ENCODE data around the gene MCU. TPM values are rescaled to one million over a fixed set of nuclear protein-coding genes. Genes with fewer than 3 reads are reported as not detected.
"Not testable (repeated sequence)": the region's sequence is repeated elsewhere in the genome, so short reads cannot be mapped to it uniquely, and the experiment has no call there.

Gene MCU
- total RNA-seq, 1 donor from 2014 or later = 20.3 TPM

DNA sequence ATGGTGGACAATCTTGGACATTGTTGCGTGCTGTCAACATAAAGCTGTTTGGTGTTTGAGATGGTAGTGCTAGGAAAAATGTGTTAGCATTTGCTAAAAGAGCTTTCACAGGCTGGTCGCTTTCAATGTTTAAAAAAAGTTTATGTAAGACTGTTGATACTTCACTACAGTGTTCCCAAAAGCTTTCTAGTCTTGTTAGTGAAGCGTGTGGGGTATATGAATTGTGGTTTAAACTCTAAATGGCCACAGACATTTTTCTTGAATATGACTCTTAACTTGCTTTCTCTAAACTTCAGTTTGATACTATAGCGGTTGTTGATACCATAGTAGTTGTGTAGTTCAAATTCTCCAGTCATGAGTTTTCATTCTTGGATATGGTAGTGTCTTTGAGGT is 44.9 kb downstream of the MCU start:
- intact Hi-C loops (cut with micrococcal nuclease) = no loop called here
- Histone ChIP-seq H3K4me1 (peaks cover 68% of the 10 kb centered on the region), H3K27me3 (ENCODE audit: low read depth) (no peaks in the 10 kb centered on the region), H3K36me3 (no peaks in the 10 kb centered on the region), H3K4me3 (no peak overlapping the region), H3K9me3 (replicated peaks) (no peaks in the 10 kb centered on the region), H3K27ac (replicated peaks) (peak overlapping the region; percentile 73)
- DNase-seq = no peak
- TF ChIP-seq, protein P1, sequence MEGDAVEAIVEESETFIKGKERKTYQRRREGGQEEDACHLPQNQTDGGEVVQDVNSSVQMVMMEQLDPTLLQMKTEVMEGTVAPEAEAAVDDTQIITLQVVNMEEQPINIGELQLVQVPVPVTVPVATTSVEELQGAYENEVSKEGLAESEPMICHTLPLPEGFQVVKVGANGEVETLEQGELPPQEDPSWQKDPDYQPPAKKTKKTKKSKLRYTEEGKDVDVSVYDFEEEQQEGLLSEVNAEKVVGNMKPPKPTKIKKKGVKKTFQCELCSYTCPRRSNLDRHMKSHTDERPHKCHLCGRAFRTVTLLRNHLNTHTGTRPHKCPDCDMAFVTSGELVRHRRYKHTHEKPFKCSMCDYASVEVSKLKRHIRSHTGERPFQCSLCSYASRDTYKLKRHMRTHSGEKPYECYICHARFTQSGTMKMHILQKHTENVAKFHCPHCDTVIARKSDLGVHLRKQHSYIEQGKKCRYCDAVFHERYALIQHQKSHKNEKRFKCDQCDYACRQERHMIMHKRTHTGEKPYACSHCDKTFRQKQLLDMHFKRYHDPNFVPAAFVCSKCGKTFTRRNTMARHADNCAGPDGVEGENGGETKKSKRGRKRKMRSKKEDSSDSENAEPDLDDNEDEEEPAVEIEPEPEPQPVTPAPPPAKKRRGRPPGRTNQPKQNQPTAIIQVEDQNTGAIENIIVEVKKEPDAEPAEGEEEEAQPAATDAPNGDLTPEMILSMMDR (IDR thresholded peaks at IDR 0.05; ENCODE audit: borderline replicate concordance) = no peak

GRCh38 chr10:72737357-72737756 is 45.4 kb downstream of the MCU start:
- H3K36me3 ChIP-seq; H3K4me3 ChIP-seq; H3K27me3 ChIP-seq (ENCODE audit: low read depth); H3K9me3 ChIP-seq (replicated peaks); DNase-seq; intact Hi-C loops (cut with micrococcal nuclease): not testable (repeated sequence)
- Histone ChIP-seq H3K4me1 (peaks cover 68% of the 10 kb centered on the region), H3K27ac (replicated peaks) (peak overlapping the region; percentile 73)

- peaks cover 68% of the 10 kb centered on the region for H3K4me1 ChIP-seq
- intact Hi-C loops (cut with micrococcal nuclease) = no loop called here
Observed at GRCh38 chr10:72738486-72738885, 46.5 kb downstream of the MCU start.

GRCh38 chr10:72740528-72740927 is 48.6 kb downstream of the MCU start:
- peak; percentile 32 for DNase-seq
- Histone ChIP-seq H3K9me3 (replicated peaks) (no peaks in the 10 kb centered on the region), H3K36me3 (no peaks in the 10 kb centered on the region), H3K27me3 (ENCODE audit: low read depth) (no peaks in the 10 kb centered on the region), H3K4me3 (no peak overlapping the region), H3K4me1 (peaks cover 72% of the 10 kb centered on the region), H3K27ac (replicated peaks) (peak overlapping the region; percentile 24)
- intact Hi-C loops (cut with micrococcal nuclease) = no loop called here
- TF ChIP-seq, protein P1 (IDR thresholded peaks at IDR 0.05; ENCODE audit: borderline replicate concordance) = no peak

More at GRCh38 chr10:72738486-72738885, 46.5 kb downstream of the MCU start:
- no peak for DNase-seq
- Histone ChIP-seq H3K36me3 (no peaks in the 10 kb centered on the region), H3K27me3 (ENCODE audit: low read depth) (no peaks in the 10 kb centered on the region), H3K27ac (replicated peaks) (peak overlapping the region; percentile 73), H3K9me3 (replicated peaks) (no peaks in the 10 kb centered on the region), H3K4me3 (peak overlapping the region; percentile 22)
- TF ChIP-seq, protein P1 (IDR thresholded peaks at IDR 0.05; ENCODE audit: borderline replicate concordance) = no peak

DNA sequence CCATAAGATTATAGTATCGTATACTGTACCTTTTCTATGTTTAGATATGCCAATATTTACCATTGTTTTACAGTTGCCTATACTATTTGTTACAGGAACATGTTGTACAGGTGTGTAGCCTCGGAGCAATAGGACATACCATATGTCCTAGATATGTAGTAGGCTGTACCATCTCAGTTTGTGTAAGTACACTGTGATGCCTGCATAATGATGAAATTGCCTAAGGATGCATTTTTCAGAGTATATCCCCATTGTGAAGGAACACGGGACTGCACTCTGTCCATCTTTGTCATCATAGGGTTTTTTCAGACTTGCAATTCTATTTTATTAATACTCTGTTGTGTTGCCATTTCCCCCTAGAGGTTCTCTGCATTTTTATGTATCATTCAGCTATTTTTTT is 50.1 kb downstream of the MCU start:
- H3K27ac ChIP-seq (replicated peaks) = no peak overlapping the region

GRCh38 chr10:72742797-72743196 is 50.9 kb downstream of the MCU start:
- Histone ChIP-seq H3K9me3 (replicated peaks) (no peaks in the 10 kb centered on the region), H3K36me3 (no peaks in the 10 kb centered on the region), H3K27ac (replicated peaks) (no peak overlapping the region), H3K4me1 (peaks cover 67% of the 10 kb centered on the region), H3K27me3 (ENCODE audit: low read depth) (no peaks in the 10 kb centered on the region), H3K4me3 (no peak overlapping the region)
- TF ChIP-seq, protein P1 (IDR thresholded peaks at IDR 0.05; ENCODE audit: borderline replicate concordance) = no peak
- intact Hi-C loops (cut with micrococcal nuclease) = no loop called here
- no peak for DNase-seq

More for the DNA sequence above, 50.1 kb downstream of the MCU start:
- DNase-seq = no peak
- Histone ChIP-seq H3K36me3 (no peaks in the 10 kb centered on the region), H3K9me3 (replicated peaks) (no peaks in the 10 kb centered on the region), H3K4me1 (peaks cover 72% of the 10 kb centered on the region), H3K27me3 (ENCODE audit: low read depth) (no peaks in the 10 kb centered on the region), H3K4me3 (no peak overlapping the region)
- intact Hi-C loops (cut with micrococcal nuclease) = no loop called here
- TF ChIP-seq, protein P1 (IDR thresholded peaks at IDR 0.05; ENCODE audit: borderline replicate concordance) = no peak

All from left ventricle myocardium inferior (tissue), 1 donor.